Liver (tissue), 3 donors: ENCODE results near the gene RPH3AL.

Source experiments
- JUND ChIP-seq, 2 donors: IDR thresholded peaks; 2 replicates each; pipeline ENCODE4 v1.6.1; 2016; ENCODE audit warnings: antibody characterized with exemption in 2 of 2
- TF ChIP-seq, protein P1 (sequence below): fragments of 150-350 bp; IDR thresholded peaks from 2 replicates; pipeline ENCODE4 v1.5.1; 2017; ENCODE audit warnings: improper control_type of control experiment, low read depth, low read length; ENCODE audit not compliant: missing input control
- donor health status: healthy.
- donor health status: healthy.

- TF ChIP-seq, protein P1, sequence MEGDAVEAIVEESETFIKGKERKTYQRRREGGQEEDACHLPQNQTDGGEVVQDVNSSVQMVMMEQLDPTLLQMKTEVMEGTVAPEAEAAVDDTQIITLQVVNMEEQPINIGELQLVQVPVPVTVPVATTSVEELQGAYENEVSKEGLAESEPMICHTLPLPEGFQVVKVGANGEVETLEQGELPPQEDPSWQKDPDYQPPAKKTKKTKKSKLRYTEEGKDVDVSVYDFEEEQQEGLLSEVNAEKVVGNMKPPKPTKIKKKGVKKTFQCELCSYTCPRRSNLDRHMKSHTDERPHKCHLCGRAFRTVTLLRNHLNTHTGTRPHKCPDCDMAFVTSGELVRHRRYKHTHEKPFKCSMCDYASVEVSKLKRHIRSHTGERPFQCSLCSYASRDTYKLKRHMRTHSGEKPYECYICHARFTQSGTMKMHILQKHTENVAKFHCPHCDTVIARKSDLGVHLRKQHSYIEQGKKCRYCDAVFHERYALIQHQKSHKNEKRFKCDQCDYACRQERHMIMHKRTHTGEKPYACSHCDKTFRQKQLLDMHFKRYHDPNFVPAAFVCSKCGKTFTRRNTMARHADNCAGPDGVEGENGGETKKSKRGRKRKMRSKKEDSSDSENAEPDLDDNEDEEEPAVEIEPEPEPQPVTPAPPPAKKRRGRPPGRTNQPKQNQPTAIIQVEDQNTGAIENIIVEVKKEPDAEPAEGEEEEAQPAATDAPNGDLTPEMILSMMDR = no peak
- TF ChIP-seq JUND (IDR thresholded peaks at IDR 0.05) = no peak
These were observed 16.2 kb downstream of the RPH3AL start for GRCh38 chr17:336110-337021.
